HG03060 (cell line): ENCODE data around the gene DNAI7.

Experiments
- ATAC-seq: cut with Tn5 transposase; IDR thresholded peaks from one replicate; pipeline ENCODE4 v1.9.1; 2021; ENCODE audit warnings: low read depth, moderate number of reproducible peaks; ENCODE audit not compliant: unreplicated experiment

The DNAI7 gene, protein sequence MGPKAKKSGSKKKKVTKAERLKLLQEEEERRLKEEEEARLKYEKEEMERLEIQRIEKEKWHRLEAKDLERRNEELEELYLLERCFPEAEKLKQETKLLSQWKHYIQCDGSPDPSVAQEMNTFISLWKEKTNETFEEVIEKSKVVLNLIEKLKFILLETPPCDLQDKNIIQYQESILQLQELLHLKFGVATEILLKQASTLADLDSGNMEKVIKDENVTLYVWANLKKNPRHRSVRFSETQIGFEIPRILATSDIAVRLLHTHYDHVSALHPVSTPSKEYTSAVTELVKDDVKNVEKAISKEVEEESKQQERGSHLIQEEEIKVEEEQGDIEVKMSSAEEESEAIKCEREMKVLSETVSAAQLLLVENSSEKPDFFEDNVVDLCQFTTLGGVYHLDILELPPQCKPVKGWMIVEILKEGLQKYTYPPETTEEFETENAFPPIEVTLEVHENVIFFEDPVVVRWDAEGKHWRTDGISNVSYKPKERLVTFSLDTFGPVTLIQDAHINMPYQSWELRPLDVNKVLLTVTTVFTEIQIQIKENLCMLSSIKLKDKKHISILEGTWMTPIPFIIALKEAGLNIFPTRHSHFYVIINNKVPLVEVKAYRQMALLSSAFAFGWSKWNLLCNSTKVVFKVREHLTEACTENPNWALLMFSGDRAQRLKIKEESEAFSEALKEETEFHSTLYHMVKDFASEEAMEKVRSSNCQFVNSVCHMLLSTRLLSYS

DNA sequence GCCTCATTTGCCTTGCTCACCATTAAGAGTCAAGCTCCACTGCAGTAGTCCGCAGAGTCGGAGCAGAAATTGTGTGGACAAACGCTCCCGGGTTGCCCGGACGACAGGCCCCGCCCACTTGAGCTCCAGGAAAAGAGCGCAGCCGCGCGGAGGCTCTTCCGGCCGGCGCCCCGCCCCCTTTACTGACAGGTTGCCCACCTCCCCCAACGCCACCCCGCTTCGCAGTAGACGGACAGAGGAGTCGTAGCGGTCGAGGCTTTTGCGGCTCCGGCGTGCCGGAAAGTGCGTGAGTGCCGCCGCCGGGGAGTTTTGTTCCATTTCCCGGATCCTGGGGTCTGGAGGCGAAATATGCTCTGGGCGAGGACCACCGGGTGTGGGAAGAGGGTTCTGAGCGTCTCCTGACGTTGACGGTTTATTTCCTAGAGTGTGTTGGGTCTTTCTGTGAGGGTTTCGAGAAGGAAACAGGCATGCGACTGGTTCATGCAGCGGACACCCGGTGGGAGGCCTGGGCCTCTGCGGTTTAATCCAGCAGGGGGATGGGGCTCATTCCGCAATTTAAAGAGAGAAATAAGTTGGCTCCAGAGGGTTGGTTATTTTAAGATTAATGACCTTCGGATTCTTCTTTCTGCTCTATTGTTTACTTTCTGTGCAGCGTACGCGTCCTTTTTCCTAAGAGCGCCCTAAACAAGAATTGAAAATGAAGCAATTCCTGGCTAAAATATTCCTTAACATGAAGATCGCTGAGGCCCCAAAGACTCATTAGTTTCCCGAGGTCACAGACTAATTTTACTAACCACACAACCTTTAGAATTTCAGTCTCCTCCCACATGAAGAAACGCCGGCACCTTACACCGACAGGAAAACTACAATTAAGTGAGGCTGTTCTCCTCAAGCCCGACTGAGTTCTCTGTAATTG is at the start of gene DNAI7, which contains the start of gene ETFRF1:
Gene DNAI7, minus strand, starts transcription at position 105 of the 916 bp plus-strand sequence. Its CDS starts 82 bp downstream, at position 23.
Gene ETFRF1, plus strand, starts transcription at position 182 of the 916 bp plus-strand sequence. CDS start 8,720 bp downstream, outside the sequence.
- ATAC-seq, result peak; percentile 62

DNA sequence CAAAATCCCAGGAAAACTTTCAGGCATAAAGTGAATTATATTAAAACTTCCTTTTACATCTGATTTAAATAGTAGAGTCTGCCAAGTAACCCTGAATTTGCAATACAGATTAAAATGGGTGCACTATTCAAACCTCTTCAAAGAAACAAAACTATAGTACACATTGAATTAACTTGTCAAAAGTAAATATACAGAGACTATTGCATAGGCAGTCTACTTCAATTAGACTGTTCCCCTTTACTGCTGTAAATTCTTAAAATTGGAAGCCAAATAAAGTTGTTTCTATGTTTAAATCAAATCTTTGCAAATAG is 48.7 kb upstream of the DNAI7 start:
- ATAC-seq, result no peak

DNA sequence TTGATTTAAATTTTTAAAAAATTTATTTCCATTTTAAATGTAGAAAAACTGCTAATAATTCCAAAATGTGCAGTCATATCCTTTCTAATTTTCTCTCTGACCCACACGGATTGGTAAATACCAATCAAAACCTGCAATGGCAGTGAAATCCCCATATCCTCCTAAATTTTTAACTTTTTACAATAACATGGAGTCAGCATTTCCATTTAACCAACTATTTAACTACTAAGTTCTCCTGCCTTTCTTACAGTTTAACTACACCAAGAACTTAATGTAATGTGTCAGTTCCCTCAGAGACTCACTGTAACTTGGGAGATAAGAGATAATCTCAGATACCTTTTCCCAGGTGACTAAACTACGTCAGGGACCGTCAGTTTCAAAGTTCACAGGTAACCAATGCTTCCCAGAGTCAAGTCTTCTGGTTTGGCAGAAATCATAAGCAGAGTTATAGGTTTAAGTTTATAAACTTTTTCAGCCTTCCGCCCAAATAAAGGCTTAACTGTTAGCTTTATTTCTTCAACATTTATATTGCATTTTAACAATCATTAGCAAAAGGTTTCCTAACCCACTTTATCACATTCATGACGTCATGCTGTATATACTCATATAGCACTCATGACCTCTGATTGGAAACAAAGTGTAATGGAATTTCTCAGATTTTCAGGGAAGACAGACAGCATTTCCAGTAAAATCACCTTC is 48.2 kb upstream of the DNAI7 start:
- no peak for ATAC-seq

DNA sequence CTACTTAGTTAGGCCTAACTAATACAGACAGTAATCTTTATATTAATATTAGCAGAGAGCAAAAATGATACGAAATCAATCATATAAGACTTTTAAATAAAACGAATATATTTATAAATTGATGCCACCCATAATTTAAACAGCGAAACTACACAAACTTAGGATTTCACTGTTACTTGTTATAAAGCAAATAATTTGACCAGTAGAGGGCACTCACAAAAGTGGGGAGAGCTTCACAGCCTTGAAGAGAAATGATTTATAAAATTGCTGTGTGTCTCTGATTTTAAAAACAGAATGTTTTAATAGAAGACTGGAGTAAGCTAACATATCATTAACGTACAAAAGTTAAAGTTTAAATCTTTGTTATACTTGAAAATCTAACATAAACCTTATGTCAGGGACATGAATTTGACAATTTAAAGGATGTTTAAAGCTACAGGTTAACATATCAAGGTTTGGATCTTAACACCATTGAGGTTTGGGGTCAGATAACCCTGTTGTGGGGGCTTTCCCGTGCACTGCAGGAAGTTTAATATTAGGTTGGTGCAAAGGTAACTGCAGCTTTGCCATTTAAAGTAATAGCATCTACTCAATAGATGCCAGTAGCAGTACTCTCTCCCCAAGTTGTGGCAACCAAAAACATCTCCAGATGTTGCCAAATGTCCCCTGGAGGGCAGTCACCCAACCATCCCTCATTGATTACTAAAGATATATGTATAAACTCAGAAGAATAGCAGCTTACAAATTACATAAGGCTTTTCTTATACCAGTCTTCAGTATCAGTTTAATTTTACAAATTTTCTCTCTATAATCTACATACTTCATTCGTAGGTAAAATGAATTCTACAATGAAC is 46.4 kb upstream of the DNAI7 start:
- ATAC-seq, result peak; percentile 49

DNA sequence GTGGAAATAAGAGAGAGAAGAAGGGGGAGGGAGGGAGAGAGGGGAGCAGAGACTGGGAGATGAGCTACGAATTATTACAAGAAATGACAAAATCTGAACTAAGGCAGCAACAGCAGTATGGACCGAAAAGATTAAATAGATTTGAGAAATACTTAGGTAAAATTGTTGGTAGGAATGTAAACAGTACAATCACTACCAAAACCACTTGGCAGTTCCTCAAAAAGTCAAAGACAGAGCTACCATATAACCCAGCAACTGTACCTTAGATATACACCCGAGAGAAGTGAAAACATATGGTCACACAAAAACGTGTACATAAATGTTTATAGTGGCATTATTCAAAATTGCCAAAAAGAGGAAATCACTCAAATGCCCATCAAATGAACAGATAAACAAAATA is 41.7 kb upstream of the DNAI7 start:
- no peak for ATAC-seq

DNA sequence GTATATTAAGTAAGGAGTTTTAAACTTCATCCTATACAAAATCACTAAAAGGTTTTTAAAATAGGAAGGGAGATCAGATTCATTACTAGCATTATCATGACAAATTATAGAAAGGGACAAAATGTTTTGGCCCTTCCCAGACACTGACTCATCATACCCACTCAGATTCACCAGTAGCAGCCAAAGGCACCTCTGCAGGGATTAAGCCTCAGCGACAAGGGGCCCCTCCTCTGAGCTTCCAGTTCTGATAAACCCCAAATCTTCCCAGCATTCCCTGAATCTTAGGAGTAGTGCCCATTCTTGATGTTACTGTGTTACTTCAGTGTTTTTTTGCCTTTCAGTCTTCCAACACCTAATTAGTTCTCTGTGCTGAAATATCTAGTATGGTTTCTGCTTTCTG is 41.2 kb upstream of the DNAI7 start:
- no peak for ATAC-seq

DNA sequence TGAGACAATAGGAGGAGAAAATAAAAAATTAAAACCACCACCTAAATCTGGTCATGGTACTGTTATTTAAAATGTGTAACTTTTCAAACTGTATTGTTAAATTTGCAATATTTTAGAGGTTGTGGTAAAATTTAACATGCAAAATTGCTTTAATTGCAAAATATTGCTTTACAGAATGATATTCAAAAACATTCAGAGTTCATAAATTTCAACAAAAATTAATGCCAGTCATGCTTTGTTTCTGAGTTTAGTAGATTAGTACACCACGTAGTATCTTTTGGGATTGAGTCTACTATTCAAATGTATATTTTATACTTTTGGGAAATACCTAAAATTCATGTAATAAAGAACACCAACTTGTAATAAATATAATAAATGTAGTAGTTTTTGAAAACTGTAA is 18.4 kb upstream of the DNAI7 start:
- ATAC-seq, result no peak

DNA sequence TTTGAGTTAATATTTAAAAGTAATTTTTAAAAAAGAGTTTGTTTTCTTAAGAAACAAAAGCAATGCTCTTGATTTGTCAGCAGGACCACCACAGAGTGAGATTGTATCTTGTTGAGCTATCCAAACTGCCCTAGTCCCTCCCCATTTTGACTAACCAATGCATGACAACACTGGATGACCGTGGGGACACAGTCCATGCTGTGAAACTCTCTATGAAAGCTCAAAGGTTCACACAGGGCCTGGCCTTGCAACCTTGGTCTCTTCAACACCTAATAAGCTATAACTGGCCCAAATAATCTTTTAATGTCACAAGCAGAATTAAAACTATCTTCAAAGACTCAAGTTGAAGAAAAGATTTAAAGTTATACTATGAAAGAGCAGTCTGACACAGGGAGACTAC is 13.6 kb upstream of the DNAI7 start:
- ATAC-seq, result no peak

DNA sequence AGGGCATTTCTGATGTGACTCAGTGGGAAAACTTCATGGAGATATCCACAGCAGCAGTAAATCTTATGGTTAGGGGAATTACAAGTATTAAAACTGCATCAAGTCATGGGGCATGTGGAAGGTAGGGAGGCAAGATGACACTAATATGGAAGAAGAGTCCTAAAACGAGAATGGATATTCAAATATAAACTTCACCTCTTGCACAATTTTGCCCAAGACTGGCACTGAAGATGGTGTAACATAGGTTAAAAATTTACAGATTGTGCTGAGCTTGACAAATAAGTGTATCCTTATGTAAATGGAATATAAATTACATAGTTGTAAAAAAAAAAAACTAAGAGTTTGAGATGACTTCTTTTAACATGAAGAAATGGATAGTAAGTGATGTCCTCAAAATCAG is 12.9 kb upstream of the DNAI7 start:
- no peak for ATAC-seq

DNA sequence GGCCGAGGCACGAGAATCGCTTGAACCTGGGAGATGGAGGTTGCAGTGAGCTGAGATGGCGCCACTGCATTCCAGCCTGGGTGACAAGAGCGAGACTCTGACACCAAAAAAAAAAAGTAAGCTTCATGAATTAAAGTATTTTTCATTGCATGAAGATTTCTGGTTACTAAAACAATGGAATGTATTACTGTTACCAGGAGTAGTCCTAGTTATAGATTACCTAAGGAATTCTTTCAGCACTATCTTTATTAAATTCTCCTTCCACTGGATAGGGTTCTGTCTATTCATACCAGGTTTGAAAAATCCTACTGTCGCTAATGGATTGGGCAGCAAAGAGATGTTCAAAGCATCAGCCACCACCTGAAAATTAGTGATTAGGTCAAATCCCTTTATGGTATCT is 12.5 kb upstream of the DNAI7 start:
- ATAC-seq, result no peak

DNA sequence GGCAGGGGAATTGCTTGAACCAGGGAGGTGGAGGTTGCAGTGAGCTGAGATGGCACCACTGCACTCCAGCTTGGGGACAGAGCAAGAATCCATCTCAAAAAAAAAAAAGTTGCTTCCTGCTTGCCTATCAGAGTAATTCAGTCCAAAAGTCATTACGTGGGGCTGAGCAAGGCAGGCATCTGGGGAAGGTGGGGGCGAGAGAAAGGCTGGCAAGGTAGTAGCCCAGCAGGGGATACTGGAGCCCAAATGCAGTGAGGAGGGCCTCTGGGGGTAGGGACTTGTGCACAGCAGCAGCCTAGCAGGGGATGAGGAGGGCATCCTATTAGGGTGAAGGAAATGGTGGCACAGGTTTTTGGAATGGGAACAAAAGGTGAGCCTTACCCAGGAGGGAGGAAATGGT is 7.2 kb upstream of the DNAI7 start:
- ATAC-seq, result no peak

DNA sequence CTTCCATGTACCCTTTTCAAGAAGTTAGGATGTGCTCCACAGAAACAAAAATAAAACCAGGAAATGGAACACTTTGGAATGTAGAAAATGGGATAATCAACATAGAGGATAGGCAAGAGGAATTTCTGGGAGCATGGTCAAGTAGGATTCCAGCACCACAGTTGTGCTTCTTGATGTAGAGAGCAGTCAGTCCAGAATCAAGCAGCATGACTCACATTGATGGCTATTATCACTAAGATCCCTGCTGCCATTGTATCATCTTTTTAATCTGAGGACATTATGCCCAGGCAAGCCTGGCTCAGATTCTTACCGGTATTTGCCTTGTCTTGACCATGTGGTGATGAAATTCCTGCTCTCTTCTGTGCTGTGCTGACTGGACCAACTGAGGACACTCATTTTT is 5.7 kb upstream of the DNAI7 start:
- no peak for ATAC-seq

DNA sequence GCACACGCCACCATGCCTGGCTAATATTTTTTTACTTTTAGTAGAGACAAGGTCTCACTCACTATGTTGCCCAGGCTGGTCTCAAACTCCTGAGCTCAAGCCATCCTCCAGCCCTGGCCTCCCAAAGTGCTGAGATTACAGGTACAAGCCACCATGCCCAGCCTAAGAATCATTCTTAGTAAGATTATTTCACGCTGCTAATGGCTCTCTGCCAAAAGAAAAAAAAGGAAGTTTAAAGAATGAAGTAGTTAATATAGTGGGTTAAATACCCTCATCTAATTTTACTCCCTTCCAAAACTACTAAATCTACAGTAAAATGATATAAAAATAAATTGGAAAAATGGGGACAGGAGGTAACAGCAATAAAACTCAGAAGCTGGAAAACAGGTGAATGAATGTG is 2.6 kb upstream of the DNAI7 start:
- no peak for ATAC-seq

DNA sequence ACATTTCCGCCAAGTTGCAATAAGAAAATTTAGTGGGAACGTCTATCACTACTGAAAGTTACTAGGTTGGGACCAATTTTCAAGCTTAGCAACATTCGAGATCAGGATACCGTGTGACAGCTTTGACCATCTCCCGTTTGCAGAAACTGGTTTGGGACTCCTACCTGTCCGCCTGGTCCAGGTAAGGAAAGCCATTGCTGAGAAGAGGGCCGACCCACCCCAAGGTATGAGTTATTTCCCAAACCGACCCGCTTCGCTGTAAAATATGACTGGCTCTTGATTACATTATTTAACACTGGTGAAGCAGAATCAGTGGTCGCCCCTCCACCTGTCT is 271 bp downstream of the DNAI7 start:
- ATAC-seq, result no peak

DNA sequence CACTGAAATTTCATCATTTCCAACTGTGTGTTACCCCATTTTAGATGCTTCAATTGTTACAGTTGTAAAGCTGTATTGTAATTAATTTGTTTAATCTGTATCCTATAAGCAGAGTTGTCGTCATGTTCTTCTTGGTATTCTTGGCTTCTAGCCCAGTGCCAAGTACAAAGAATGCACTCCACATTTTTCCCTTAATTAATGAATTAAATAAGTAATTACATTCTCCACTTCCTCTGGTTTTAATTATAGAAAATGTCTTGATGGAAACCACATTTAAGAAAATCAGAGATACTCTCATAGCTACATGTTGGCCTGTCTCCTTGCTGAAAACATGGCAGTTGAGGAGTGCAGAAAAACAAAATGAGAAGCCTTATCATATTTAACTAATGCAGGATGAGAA is 746 bp downstream of the DNAI7 start:
- ATAC-seq, result no peak

DNA sequence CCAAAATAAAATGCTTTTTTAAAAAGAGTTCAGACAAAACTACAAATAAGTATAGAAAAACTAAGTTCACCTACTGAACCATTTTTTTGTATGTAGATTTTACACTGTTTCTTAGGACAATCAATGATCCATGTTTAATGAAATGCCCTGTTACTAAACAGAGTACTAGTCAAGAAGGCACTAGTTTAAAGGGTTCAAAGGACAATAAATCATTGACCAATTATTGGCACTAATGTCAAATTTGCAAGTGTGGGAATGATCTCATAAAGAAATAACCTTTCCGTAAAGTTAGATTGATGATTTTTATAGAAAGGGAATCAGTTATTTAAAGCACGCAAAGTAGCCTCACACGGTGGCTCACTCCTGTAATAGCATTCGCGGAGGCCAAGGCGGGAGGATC is 4.2 kb downstream of the DNAI7 start:
- no peak for ATAC-seq

DNA sequence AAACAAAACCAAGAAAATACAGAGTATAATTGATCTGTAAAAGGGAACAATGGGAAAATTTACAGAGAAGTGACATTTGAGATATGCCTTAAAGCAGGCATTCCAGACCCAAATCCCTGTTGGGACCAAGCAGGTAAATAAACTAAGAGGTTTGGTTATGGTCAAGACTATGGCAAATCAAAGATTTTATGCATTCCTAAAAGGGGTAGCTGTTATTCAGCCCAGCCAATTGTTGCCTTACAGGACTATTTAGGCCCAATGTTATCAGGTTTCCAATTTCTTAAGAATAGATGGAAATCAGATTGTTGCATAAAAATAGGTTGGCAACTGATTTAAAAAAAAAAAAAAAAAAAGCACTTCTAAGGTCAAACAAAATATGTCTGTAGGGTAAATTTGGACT is 5.3 kb downstream of the DNAI7 start:
- ATAC-seq, result no peak

DNA sequence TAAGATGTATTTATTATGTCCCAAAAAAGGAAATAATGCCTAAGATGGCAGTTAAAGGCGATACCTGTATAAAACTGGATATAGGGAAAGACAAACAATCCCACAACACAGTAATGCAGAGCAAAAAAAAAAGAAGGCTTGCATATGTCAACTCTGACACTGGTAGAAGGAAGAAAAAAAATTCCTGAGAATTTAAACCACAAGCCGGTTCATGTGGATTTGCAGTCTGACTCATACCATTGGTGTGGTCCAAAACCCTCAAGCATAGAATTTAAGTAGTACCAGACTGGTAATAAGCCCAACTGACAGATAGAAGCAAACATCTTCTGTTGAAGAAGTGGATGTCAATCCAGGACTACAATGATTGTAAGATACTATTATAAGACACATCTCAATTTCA is 7.2 kb downstream of the DNAI7 start:
- no peak for ATAC-seq

DNA sequence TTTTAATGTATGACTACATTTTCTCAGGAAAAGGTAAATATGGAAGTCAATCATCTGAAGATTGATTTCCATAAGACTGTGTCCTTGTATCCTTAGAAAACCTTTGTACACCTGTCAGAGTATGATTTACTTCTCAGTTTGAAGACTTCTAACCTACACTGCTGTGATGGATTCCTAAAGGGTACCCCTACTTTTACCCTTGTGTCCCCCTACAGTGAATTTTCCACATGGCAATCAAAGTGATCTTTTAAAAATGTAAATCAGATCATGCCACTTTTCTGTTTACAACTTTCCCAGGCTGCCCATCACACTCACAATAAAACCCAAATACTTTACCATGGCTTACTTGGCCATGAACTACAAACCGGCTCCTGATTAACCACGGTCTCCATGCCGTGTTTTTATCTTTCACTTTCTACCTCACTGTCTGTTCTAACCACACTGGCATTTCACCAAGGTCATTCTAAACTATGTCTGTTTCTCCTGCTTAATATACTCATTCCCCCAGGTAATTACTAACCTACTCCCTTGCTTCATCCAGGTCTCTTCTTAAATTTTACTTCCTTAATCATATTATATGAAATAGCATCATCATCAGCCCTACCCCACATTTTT is 8.1 kb downstream of the DNAI7 start:
- ATAC-seq, result no peak
